Fibroblast of mammary gland (primary cell): ENCODE measurements around the gene ADRA2B.

Experiments used
- DNase-seq: peaks from one replicate; pipeline ENCODE4 v3.0.0-alpha.2; 2010; ENCODE audit warnings: low read depth
- H3K4me3 ChIP-seq: 2 replicates; pipeline ENCODE4 v1.5.1; 2011; ENCODE audit warnings: low read depth, mild to moderate bottlenecking, low read length, moderate library complexity; ENCODE audit not compliant: control insufficient read depth
- CTCF ChIP-seq: conservative IDR thresholded peaks from 2 replicates; pipeline ENCODE4 v1.5.1; 2011; ENCODE audit warnings: low read depth, low read length, inconsistent platforms; ENCODE audit not compliant: control insufficient read depth, insufficient read depth

Gene ADRA2B

DNA sequence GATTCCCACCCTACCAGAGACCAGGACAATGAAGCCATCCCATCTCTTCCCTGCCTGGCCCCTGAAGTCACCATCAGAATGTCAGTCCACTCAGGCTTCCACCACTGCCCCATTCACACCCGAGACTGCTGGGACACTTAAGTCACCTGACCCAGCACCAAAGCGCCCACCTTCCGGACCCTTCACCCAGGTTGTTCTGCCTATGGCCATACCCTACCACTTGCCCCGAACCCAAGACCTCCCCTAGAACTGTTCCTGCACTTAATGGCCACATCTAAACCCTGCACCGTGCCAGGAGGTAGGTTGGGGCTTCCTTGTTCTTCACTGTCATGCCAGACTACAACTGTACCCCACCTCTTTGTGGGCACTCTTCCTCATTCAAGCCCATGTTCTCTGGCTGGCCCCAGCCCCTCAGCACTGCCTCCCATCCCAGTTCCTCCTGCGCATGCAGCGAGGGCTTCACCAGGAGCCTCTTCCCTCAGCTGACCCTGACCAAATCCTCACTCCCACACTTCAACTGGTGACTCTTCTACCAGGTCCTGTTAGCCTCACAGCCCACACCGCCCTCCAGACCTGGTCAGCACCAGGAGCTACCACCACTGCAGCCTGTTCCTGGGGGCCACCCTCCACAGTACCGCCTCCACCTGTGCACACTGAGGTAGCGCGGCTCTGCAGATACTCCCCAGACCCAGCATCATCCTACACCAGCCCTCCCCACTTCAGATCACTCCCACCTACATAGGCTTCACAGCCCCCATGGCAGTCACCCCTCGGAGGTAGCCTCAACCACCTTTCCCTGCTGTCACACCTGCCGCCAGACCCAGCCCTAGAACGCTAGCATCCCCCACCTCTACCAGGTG, 8.3 kb upstream of the ADRA2B start:
- no peak for TF ChIP-seq CTCF
- DNase-seq = no peak
- H3K4me3 ChIP-seq = no peak overlapping the region

DNA sequence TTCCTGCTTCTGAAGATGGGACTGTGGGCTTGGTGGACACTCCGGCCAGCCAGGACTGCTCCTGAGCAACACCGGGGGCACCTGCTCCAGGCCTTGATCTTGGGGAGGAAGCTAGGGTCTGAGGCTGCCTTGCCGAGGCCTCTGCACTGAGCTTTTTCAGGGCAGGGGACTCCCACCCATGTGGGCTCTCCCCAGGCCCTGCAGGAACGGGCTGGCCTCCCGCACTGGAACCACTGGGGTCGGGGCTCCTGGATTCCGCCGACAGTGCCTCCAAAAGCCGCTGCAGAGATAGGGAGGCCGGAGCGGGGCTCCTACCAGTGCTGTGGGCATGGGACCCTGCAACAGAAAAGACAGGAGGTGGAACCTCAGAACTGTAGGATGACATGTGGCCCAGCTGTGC, 7.6 kb upstream of the ADRA2B start:
- no peak overlapping the region for H3K4me3 ChIP-seq
- TF ChIP-seq CTCF = no peak
- no peak for DNase-seq

GRCh38 chr2:96123290-96123689, 6.9 kb upstream of the ADRA2B start:
- no peak for DNase-seq
- H3K4me3 ChIP-seq = no peak overlapping the region
- no peak for TF ChIP-seq CTCF

- no peak for TF ChIP-seq CTCF
- DNase-seq = no peak
Observed at GRCh38 chr2:96122391-96122790, 6.0 kb upstream of the ADRA2B start.

GRCh38 chr2:96121414-96121813, 5.0 kb upstream of the ADRA2B start:
- TF ChIP-seq CTCF = no peak

More at GRCh38 chr2:96122391-96122790, 6.0 kb upstream of the ADRA2B start:
- no peak overlapping the region for H3K4me3 ChIP-seq

DNA sequence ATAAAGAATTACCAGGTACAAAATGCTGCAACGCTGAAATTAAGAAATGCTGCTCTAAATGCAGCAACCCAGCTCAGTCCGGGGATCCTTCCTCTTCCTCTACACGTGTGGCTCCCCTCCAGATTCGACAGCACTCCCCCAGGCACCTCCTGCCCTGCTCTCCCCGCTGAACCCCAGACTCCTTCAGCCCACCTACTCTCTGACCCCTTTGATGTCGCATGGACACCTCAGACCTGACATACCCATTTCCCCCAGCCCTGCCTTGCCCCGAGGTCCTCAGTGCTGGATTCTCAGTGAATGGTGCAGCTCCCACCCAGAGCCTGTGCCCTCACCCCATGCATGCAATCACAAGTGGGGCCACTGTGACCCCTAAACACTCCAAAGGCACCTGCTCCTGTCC, 4.6 kb upstream of the ADRA2B start:
- DNase-seq = no peak
- TF ChIP-seq CTCF = no peak
- H3K4me3 ChIP-seq = no peak overlapping the region

More at GRCh38 chr2:96121414-96121813, 5.0 kb upstream of the ADRA2B start:
- no peak for DNase-seq
- H3K4me3 ChIP-seq = no peak overlapping the region
